Measurements from ENCODE around the gene PRXL2A.

DNA sequence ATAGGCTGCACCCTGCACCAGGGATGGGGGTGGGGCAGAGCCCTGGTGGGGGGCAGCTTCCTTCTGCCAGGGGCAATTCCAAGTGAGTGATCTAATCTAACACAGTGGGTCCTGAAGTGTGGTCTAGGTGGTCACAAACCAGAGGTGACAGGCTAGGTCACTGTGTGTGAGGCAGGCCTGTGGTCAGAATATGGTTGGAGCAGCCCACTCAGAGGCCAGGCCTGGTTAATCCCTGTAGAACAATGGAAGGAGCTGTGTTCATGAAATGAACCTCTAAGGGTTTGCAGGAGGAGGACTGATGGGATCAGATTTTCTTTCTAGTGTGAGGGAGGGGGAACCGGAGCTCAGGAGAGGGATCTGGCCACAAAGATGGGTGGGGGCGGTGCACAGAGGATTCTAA lies 35.8 kb downstream of the PRXL2A start:
- TF ChIP-seq, protein P1, sequence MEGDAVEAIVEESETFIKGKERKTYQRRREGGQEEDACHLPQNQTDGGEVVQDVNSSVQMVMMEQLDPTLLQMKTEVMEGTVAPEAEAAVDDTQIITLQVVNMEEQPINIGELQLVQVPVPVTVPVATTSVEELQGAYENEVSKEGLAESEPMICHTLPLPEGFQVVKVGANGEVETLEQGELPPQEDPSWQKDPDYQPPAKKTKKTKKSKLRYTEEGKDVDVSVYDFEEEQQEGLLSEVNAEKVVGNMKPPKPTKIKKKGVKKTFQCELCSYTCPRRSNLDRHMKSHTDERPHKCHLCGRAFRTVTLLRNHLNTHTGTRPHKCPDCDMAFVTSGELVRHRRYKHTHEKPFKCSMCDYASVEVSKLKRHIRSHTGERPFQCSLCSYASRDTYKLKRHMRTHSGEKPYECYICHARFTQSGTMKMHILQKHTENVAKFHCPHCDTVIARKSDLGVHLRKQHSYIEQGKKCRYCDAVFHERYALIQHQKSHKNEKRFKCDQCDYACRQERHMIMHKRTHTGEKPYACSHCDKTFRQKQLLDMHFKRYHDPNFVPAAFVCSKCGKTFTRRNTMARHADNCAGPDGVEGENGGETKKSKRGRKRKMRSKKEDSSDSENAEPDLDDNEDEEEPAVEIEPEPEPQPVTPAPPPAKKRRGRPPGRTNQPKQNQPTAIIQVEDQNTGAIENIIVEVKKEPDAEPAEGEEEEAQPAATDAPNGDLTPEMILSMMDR (IDR thresholded peaks at IDR 0.05 in 4 of 5, conservative IDR thresholded peaks at IDR 0.05 in 1 of 5), result no peak
- no peak for TF ChIP-seq POLR2A (IDR thresholded peaks at IDR 0.05)
